NCI-H2081 treated with DMSO at 0.1 percent for 48 hours (cell line): ENCODE results near the gene UMPS.
"Not testable (repeated sequence)": the region's sequence is repeated elsewhere in the genome, so short reads cannot be mapped to it uniquely, and the experiment has no call there.

Experiments used
- DNase-seq: peaks from one replicate; lab custom pipeline; 2025; lab: John Stamatoyannopoulos, UW

UMPS gene

GRCh38 chr3:124707223-124707622 lies 23.0 kb upstream of the UMPS start:
- not testable (repeated sequence) for DNase-seq

- no peak for DNase-seq
Measured at GRCh38 chr3:124707656-124708062, 22.6 kb upstream of the UMPS start.

- no peak for DNase-seq
Measured at GRCh38 chr3:124714223-124714853, 15.9 kb upstream of the UMPS start.

- DNase-seq = no peak
Measured at GRCh38 chr3:124722589-124722988, 7.7 kb upstream of the UMPS start.

GRCh38 chr3:124730941-124731297 lies 667 bp downstream of the UMPS start:
- no peak for DNase-seq

- DNase-seq = no peak
Measured at GRCh38 chr3:124731760-124732159, 1.5 kb downstream of the UMPS start.

- DNase-seq = no peak
Measured at GRCh38 chr3:124741027-124741426, 10.8 kb downstream of the UMPS start.

- no peak for DNase-seq
Measured at GRCh38 chr3:124745756-124746155, 15.5 kb downstream of the UMPS start.

GRCh38 chr3:124747111-124747981 lies 17.1 kb downstream of the UMPS start:
- no peak for DNase-seq

GRCh38 chr3:124748560-124749198 lies 18.4 kb downstream of the UMPS start:
- no peak for DNase-seq

GRCh38 chr3:124749877-124750276 lies 19.6 kb downstream of the UMPS start:
- DNase-seq = not testable (repeated sequence)

GRCh38 chr3:124751501-124751900 lies 21.2 kb downstream of the UMPS start:
- no peak for DNase-seq

- DNase-seq = no peak
Measured at GRCh38 chr3:124752051-124752450, 21.8 kb downstream of the UMPS start.

GRCh38 chr3:124757926-124758325 lies 27.7 kb downstream of the UMPS start:
- not testable (repeated sequence) for DNase-seq

GRCh38 chr3:124758851-124759635 lies 28.8 kb downstream of the UMPS start:
- DNase-seq = no peak

- DNase-seq = no peak
Measured at GRCh38 chr3:124759666-124760401, 29.6 kb downstream of the UMPS start.

- DNase-seq = no peak
Measured at GRCh38 chr3:124760601-124761000, 30.3 kb downstream of the UMPS start.

- DNase-seq = peak; percentile 38
Measured at GRCh38 chr3:124761250-124761796, 31.1 kb downstream of the UMPS start.

- no peak for DNase-seq
Measured at GRCh38 chr3:124761935-124762660, 31.8 kb downstream of the UMPS start.

GRCh38 chr3:124762661-124763011 lies 32.4 kb downstream of the UMPS start:
- no peak for DNase-seq

- DNase-seq = no peak
Measured at GRCh38 chr3:124763206-124763605, 33.0 kb downstream of the UMPS start.
